GM23248 (cell line): ENCODE results near the gene SLC22A14.
"Not testable (repeated sequence)": the region's sequence is repeated elsewhere in the genome, so short reads cannot be mapped to it uniquely, and the experiment has no call there.

Experiments
- EZH2 ChIP-seq: fragments of 200-600 bp; sonication (generic); IDR thresholded peaks from 2 replicates; pipeline ENCODE4 v1.6.1; 2018; ENCODE audit warnings: antibody characterized with exemption, mild to moderate bottlenecking; ENCODE audit not compliant: insufficient read depth, poor library complexity, severe bottlenecking
- EZH2phosphoT487 ChIP-seq: fragments of 200-600 bp; sonication (generic); IDR thresholded peaks from 2 replicates; pipeline ENCODE4 v1.6.1; 2018; ENCODE audit warnings: antibody characterized with exemption, moderate library complexity, mild to moderate bottlenecking, low read depth; ENCODE audit not compliant: insufficient read depth

DNA sequence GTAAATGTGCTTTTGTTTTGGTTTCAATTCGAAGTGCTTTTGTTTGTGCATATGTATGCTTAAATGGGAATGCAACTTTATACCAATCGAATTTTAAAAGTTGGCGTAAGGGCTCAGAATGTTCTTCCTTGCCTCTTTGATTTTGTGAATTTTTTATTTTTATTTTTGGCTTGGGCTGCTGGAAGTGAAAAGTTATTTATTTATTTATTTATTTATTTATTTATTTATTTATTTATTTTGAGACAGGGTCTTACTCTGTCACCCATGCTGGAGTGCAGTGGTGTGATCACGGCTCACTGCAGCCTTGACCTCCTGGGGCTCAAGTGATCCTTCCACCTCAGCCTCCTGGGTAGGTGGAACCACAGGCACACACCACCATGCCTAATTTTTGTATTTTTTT is 39.3 kb upstream of the SLC22A14 start:
- TF ChIP-seq EZH2phosphoT487, EZH2: not testable (repeated sequence)
